ENCODE results near the gene TNNI2.
"Not testable (repeated sequence)": the region's sequence is repeated elsewhere in the genome, so short reads cannot be mapped to it uniquely, and the experiment has no call there.

The TNNI2 gene

GRCh38 chr11:1874441-1875092 is 35.8 kb downstream of the TNNI2 start:
- not testable (repeated sequence) for H3K4me3 ChIP-seq (ENCODE audit: insufficient read depth, low read depth, low read length, poor library complexity, severe bottlenecking); DNase-seq; H3K27me3 ChIP-seq (replicated peaks; ENCODE audit: control insufficient read depth, insufficient read depth, low read length, poor library complexity, severe bottlenecking); H3K27ac ChIP-seq (ENCODE audit: insufficient read depth, low read length, poor library complexity, severe bottlenecking); H3K36me3 ChIP-seq (ENCODE audit: control insufficient read depth, insufficient read depth, low read length); H3K9me3 ChIP-seq (ENCODE audit: control insufficient read depth, low read length)
- peaks cover 26% of the 10 kb centered on the region for H3K4me1 ChIP-seq (ENCODE audit: control insufficient read depth, insufficient read depth, low read length, poor library complexity, severe bottlenecking)

- Histone ChIP-seq H3K27me3 (replicated peaks; ENCODE audit: control insufficient read depth, insufficient read depth, low read length, poor library complexity, severe bottlenecking) (no peaks in the 10 kb centered on the region), H3K36me3 (ENCODE audit: control insufficient read depth, insufficient read depth, low read length) (no peaks in the 10 kb centered on the region), H3K4me1 (ENCODE audit: control insufficient read depth, insufficient read depth, low read length, poor library complexity, severe bottlenecking) (peaks cover 19% of the 10 kb centered on the region), H3K4me3 (ENCODE audit: insufficient read depth, low read depth, low read length, poor library complexity, severe bottlenecking) (no peak overlapping the region), H3K27ac (ENCODE audit: insufficient read depth, low read length, poor library complexity, severe bottlenecking) (no peak overlapping the region), H3K9me3 (ENCODE audit: control insufficient read depth, low read length) (no peaks in the 10 kb centered on the region)
- no peak for DNase-seq
Observed at GRCh38 chr11:1875093-1875850, 36.5 kb downstream of the TNNI2 start.

- H3K4me3 ChIP-seq (ENCODE audit: insufficient read depth, low read depth, low read length, poor library complexity, severe bottlenecking); H3K27ac ChIP-seq (ENCODE audit: insufficient read depth, low read length, poor library complexity, severe bottlenecking); H3K9me3 ChIP-seq (ENCODE audit: control insufficient read depth, low read length); DNase-seq; H3K36me3 ChIP-seq (ENCODE audit: control insufficient read depth, insufficient read depth, low read length); H3K27me3 ChIP-seq (replicated peaks; ENCODE audit: control insufficient read depth, insufficient read depth, low read length, poor library complexity, severe bottlenecking): not testable (repeated sequence)
- H3K4me1 ChIP-seq (ENCODE audit: control insufficient read depth, insufficient read depth, low read length, poor library complexity, severe bottlenecking), result peaks cover 13% of the 10 kb centered on the region
Observed at GRCh38 chr11:1875851-1876301, 37.1 kb downstream of the TNNI2 start.

GRCh38 chr11:1876361-1877063 is 37.7 kb downstream of the TNNI2 start:
- Histone ChIP-seq H3K27me3 (replicated peaks; ENCODE audit: control insufficient read depth, insufficient read depth, low read length, poor library complexity, severe bottlenecking) (no peaks in the 10 kb centered on the region), H3K4me1 (ENCODE audit: control insufficient read depth, insufficient read depth, low read length, poor library complexity, severe bottlenecking) (peaks cover 10% of the 10 kb centered on the region), H3K9me3 (ENCODE audit: control insufficient read depth, low read length) (no peaks in the 10 kb centered on the region), H3K27ac (ENCODE audit: insufficient read depth, low read length, poor library complexity, severe bottlenecking) (no peak overlapping the region), H3K4me3 (ENCODE audit: insufficient read depth, low read depth, low read length, poor library complexity, severe bottlenecking) (no peak overlapping the region), H3K36me3 (ENCODE audit: control insufficient read depth, insufficient read depth, low read length) (no peaks in the 10 kb centered on the region)
- no peak for DNase-seq

GRCh38 chr11:1877211-1878136 is 38.7 kb downstream of the TNNI2 start:
- H3K27ac ChIP-seq (ENCODE audit: insufficient read depth, low read length, poor library complexity, severe bottlenecking), result no peak overlapping the region
- no peak for DNase-seq

GRCh38 chr11:1878137-1879031 is 39.6 kb downstream of the TNNI2 start:
- Histone ChIP-seq H3K27me3 (replicated peaks; ENCODE audit: control insufficient read depth, insufficient read depth, low read length, poor library complexity, severe bottlenecking) (no peaks in the 10 kb centered on the region), H3K36me3 (ENCODE audit: control insufficient read depth, insufficient read depth, low read length) (peaks cover 6% of the 10 kb centered on the region), H3K9me3 (ENCODE audit: control insufficient read depth, low read length) (no peaks in the 10 kb centered on the region), H3K4me1 (ENCODE audit: control insufficient read depth, insufficient read depth, low read length, poor library complexity, severe bottlenecking) (peaks cover 10% of the 10 kb centered on the region), H3K4me3 (ENCODE audit: insufficient read depth, low read depth, low read length, poor library complexity, severe bottlenecking) (no peak overlapping the region), H3K27ac (ENCODE audit: insufficient read depth, low read length, poor library complexity, severe bottlenecking) (no peak overlapping the region)
- no peak for DNase-seq

More at GRCh38 chr11:1877211-1878136, 38.7 kb downstream of the TNNI2 start:
- Histone ChIP-seq H3K27me3 (replicated peaks; ENCODE audit: control insufficient read depth, insufficient read depth, low read length, poor library complexity, severe bottlenecking) (no peaks in the 10 kb centered on the region), H3K4me1 (ENCODE audit: control insufficient read depth, insufficient read depth, low read length, poor library complexity, severe bottlenecking) (peaks cover 10% of the 10 kb centered on the region), H3K4me3 (ENCODE audit: insufficient read depth, low read depth, low read length, poor library complexity, severe bottlenecking) (no peak overlapping the region), H3K36me3 (ENCODE audit: control insufficient read depth, insufficient read depth, low read length) (no peaks in the 10 kb centered on the region), H3K9me3 (ENCODE audit: control insufficient read depth, low read length) (no peaks in the 10 kb centered on the region)

- no peak overlapping the region for H3K27ac ChIP-seq (ENCODE audit: insufficient read depth, low read length, poor library complexity, severe bottlenecking)
- peaks cover 17% of the 10 kb centered on the region for H3K36me3 ChIP-seq (ENCODE audit: control insufficient read depth, insufficient read depth, low read length)
- no peak overlapping the region for H3K4me3 ChIP-seq (ENCODE audit: insufficient read depth, low read depth, low read length, poor library complexity, severe bottlenecking)
- no peak for DNase-seq
- H3K9me3 ChIP-seq (ENCODE audit: control insufficient read depth, low read length), result no peaks in the 10 kb centered on the region
- peaks cover 10% of the 10 kb centered on the region for H3K4me1 ChIP-seq (ENCODE audit: control insufficient read depth, insufficient read depth, low read length, poor library complexity, severe bottlenecking)
- H3K27me3 ChIP-seq (replicated peaks; ENCODE audit: control insufficient read depth, insufficient read depth, low read length, poor library complexity, severe bottlenecking), result no peaks in the 10 kb centered on the region
Observed at GRCh38 chr11:1879342-1879940, 40.7 kb downstream of the TNNI2 start.

GRCh38 chr11:1879941-1880720 is 41.4 kb downstream of the TNNI2 start:
- no peak for DNase-seq

More at GRCh38 chr11:1879941-1880720, 41.4 kb downstream of the TNNI2 start:
- peaks cover 24% of the 10 kb centered on the region for H3K36me3 ChIP-seq (ENCODE audit: control insufficient read depth, insufficient read depth, low read length)
- H3K4me1 ChIP-seq (ENCODE audit: control insufficient read depth, insufficient read depth, low read length, poor library complexity, severe bottlenecking), result peaks cover 8% of the 10 kb centered on the region
- H3K9me3 ChIP-seq (ENCODE audit: control insufficient read depth, low read length), result no peaks in the 10 kb centered on the region
- no peak overlapping the region for H3K27ac ChIP-seq (ENCODE audit: insufficient read depth, low read length, poor library complexity, severe bottlenecking)
- no peaks in the 10 kb centered on the region for H3K27me3 ChIP-seq (replicated peaks; ENCODE audit: control insufficient read depth, insufficient read depth, low read length, poor library complexity, severe bottlenecking)
- H3K4me3 ChIP-seq (ENCODE audit: insufficient read depth, low read depth, low read length, poor library complexity, severe bottlenecking), result no peak overlapping the region
